Measurements from ENCODE around the gene NSUN7.

GRCh38 chr4:40782876-40783275 is 33.1 kb downstream of the NSUN7 start:
- TF ChIP-seq CTCF (conservative IDR thresholded peaks at IDR 0.05; ENCODE audit: low read depth, low read length), result no peak
- TF ChIP-seq EZH2 (IDR thresholded peaks at IDR 0.05; ENCODE audit: borderline replicate concordance, low read depth, low read length, poor library complexity, severe bottlenecking), result no peak
